WI38 (cell line): ENCODE data around the gene MORC4.

Experiments used
- H3K4me3 ChIP-seq: 2 replicates; pipeline ENCODE4 v1.5.1; 2011; ENCODE audit warnings: low read depth, mild to moderate bottlenecking, control low read depth, low read length
- CTCF ChIP-seq: IDR thresholded peaks from 2 replicates; pipeline ENCODE4 v1.5.1; 2012; ENCODE audit warnings: low read depth, mild to moderate bottlenecking, control low read depth, low read length

Gene MORC4

GRCh38 chrX:106964290-106964689, 35.7 kb downstream of the MORC4 start:
- no peak overlapping the region for H3K4me3 ChIP-seq
- no peak for TF ChIP-seq CTCF

GRCh38 chrX:106963111-106963510, 36.9 kb downstream of the MORC4 start:
- H3K4me3 ChIP-seq: no peak overlapping the region
- TF ChIP-seq CTCF: no peak

- no peak overlapping the region for H3K4me3 ChIP-seq
Measured at GRCh38 chrX:106959901-106960300, 40.1 kb downstream of the MORC4 start.

GRCh38 chrX:106957856-106958255, 42.2 kb downstream of the MORC4 start:
- TF ChIP-seq CTCF: no peak
- H3K4me3 ChIP-seq: no peak overlapping the region

More at GRCh38 chrX:106959901-106960300, 40.1 kb downstream of the MORC4 start:
- TF ChIP-seq CTCF: no peak

GRCh38 chrX:106955004-106955772, 44.8 kb downstream of the MORC4 start:
- no peak for TF ChIP-seq CTCF

GRCh38 chrX:106954041-106954440, 46.0 kb downstream of the MORC4 start:
- TF ChIP-seq CTCF: no peak
- no peak overlapping the region for H3K4me3 ChIP-seq

More at GRCh38 chrX:106955004-106955772, 44.8 kb downstream of the MORC4 start:
- H3K4me3 ChIP-seq: no peak overlapping the region

GRCh38 chrX:106952988-106953387, 47.0 kb downstream of the MORC4 start:
- no peak overlapping the region for H3K4me3 ChIP-seq
- TF ChIP-seq CTCF: peak; percentile 8; the same call in 1 of the 2 replicates
